PFSK-1 (cell line): ENCODE results near the gene FIBP.

Source experiments
- POLR2AphosphoS5 ChIP-seq: IDR thresholded peaks from 2 replicates; pipeline ENCODE4 v1.6.1; 2012; ENCODE audit warnings: low read depth, mild to moderate bottlenecking, control low read depth, low read length, moderate library complexity
- REST ChIP-seq, 2 experiments: IDR thresholded peaks; 2 replicates each; pipeline versions ENCODE4 v1.6.1 to v1.8.0; 2011 to 2012; ENCODE audit warnings: low read depth in 2 of 2, low read length in 2 of 2, control low read depth in 1 of 2, inconsistent platforms in 1 of 2, mild to moderate bottlenecking in 1 of 2, moderate library complexity in 1 of 2; ENCODE audit not compliant: insufficient read depth in 1 of 2
- TAF1 ChIP-seq: IDR thresholded peaks from 2 replicates; pipeline ENCODE4 v1.6.1; 2012; ENCODE audit warnings: low read length, control low read depth, borderline replicate concordance; ENCODE audit not compliant: insufficient read depth

GRCh38 chr11:65864706-65865471, 23.4 kb downstream of the FIBP start:
- TF ChIP-seq POLR2AphosphoS5 (no peak), TAF1 (no peak), REST (IDR thresholded peaks at IDR 0.05; ENCODE audit: insufficient read depth in 1 of 2, low read depth in 2 of 2, low read length in 2 of 2) (no peak)
